DND-41 (cell line): Measurements from ENCODE around the gene ERP27.

Experiments used
- EZH2 ChIP-seq: IDR thresholded peaks from 3 replicates; pipeline ENCODE4 v1.6.1; 2012; ENCODE audit warnings: borderline replicate concordance, low read depth, mild to moderate bottlenecking, moderate library complexity, low read length, inconsistent platforms; ENCODE audit not compliant: severe bottlenecking
- TF ChIP-seq, protein P1 (sequence below): IDR thresholded peaks from 2 replicates; pipeline ENCODE4 v1.5.1; 2012; ENCODE audit warnings: borderline replicate concordance, low read length, moderate library complexity, mild to moderate bottlenecking; ENCODE audit not compliant: poor library complexity, severe bottlenecking; ENCODE audit errors: extremely low read depth

DNA sequence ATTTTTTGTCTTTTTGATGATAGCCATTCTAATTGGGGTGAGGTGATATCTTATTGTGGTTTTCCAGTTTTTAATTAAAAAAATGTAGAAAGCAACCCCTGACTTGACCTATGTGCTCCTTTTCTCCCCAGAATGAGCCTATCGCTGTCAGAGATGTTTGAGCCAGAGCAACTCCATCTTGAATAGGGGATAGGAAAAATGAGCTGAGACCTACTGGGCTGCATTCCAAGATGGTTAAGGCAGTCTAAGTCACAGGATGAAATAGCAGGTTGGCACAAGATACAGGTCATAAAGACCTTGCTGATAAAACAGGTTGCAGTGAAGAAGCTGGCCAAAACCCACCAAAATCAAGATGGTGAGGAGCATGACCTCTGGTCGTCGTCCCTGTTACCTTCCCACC lies 13.8 kb downstream of the ERP27 start:
- TF ChIP-seq, protein P1, sequence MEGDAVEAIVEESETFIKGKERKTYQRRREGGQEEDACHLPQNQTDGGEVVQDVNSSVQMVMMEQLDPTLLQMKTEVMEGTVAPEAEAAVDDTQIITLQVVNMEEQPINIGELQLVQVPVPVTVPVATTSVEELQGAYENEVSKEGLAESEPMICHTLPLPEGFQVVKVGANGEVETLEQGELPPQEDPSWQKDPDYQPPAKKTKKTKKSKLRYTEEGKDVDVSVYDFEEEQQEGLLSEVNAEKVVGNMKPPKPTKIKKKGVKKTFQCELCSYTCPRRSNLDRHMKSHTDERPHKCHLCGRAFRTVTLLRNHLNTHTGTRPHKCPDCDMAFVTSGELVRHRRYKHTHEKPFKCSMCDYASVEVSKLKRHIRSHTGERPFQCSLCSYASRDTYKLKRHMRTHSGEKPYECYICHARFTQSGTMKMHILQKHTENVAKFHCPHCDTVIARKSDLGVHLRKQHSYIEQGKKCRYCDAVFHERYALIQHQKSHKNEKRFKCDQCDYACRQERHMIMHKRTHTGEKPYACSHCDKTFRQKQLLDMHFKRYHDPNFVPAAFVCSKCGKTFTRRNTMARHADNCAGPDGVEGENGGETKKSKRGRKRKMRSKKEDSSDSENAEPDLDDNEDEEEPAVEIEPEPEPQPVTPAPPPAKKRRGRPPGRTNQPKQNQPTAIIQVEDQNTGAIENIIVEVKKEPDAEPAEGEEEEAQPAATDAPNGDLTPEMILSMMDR, result no peak
- TF ChIP-seq EZH2, result no peak
